Measurements from ENCODE around the gene TPRN. TPM values are rescaled to one million over a fixed set of nuclear protein-coding genes. Genes with fewer than 3 reads are reported as not detected.
A peak's percentile ranks its signal among the peaks of the same experiment; 100 is the strongest.

TPRN gene
- total and polyA plus RNA-seq, 9 of the 15 experiments (the other 6 are each of a cell fraction or from before 2014, with no cell fraction given): 0.31 to 31.9 (median 4.4) TPM

- TF ChIP-seq TCF7 (IDR thresholded peaks at IDR 0.05; ENCODE audit: borderline replicate concordance) (no peak), ZNF512 (tag; IDR thresholded peaks at IDR 0.05) (no peak), NFYB (IDR thresholded peaks at IDR 0.05; ENCODE audit: extremely low read depth, insufficient read length) (no peak), ZBTB12 (CRISPR knock-in tag; IDR thresholded peaks at IDR 0.05) (no peak), PCBP2 (IDR thresholded peaks at IDR 0.05; ENCODE audit: low read depth, low read length, poor library complexity, severe bottlenecking) (no peak), AFF1 (IDR thresholded peaks at IDR 0.05; ENCODE audit: low read depth in 1 of 2, partially characterized antibody in 2 of 2) (no peak), SIN3B (IDR thresholded peaks at IDR 0.05; ENCODE audit: low read depth) (peak; percentile 36; the same call in 1 of the 2 replicates), ZNF280A (IDR thresholded peaks at IDR 0.05; ENCODE audit: low read depth, partially characterized antibody) (no peak), SNAPC5 (CRISPR knock-in tag; IDR thresholded peaks at IDR 0.05) (no peak), PHF8 (IDR thresholded peaks at IDR 0.05; ENCODE audit: borderline replicate concordance, low read length) (peak; percentile 55; the same call in 1 of the 2 replicates), CHCHD3 (CRISPR knock-in tag; IDR thresholded peaks at IDR 0.05) (no peak), DACH1 (IDR thresholded peaks at IDR 0.05; ENCODE audit: partially characterized antibody) (no peak), ZNF586 (CRISPR knock-in tag; conservative IDR thresholded peaks at IDR 0.05) (no peak), MITF (IDR thresholded peaks at IDR 0.05) (no peak)
Observed at GRCh38 chr9:137217276-137218211, 17.0 kb upstream of the TPRN start (continued).
